WTC11 (cell line): Measurements from ENCODE around the gene TNNT2. TPM values are rescaled to one million over a fixed set of nuclear protein-coding genes. Genes with fewer than 3 reads are reported as not detected.

Experiments
- ATAC-seq: fragments of 200-7000 bp; cut with Tn5 transposase; 2 replicates; pipeline ENCODE4 v1.10.0; 2021; ENCODE audit warnings: mild to moderate bottlenecking, moderate library complexity
- CTCF ChIA-PET: fragments of 300-600 bp; sonication (Branson Sonifier 250); formaldehyde crosslinking; loops from one replicate; lab custom pipeline; 2021; ENCODE audit warnings: antibody characterized with exemption; lab: Charles Lee
- POLR2A ChIA-PET: fragments of 350-600 bp; sonication (Branson Sonifier 250); formaldehyde crosslinking; loops from one replicate; lab custom pipeline; 2021; ENCODE audit warnings: antibody characterized with exemption; lab: Charles Lee
- DNase-seq: peaks from one replicate; pipeline ENCODE4 v3.0.0; 2021; ENCODE audit warnings: low spot score
- H3K27ac Mint-ChIP-seq: 2 replicates; pipeline ENCODE4 v1.8.0; 2021; ENCODE audit warnings: mixed read lengths
- H3K27me3 Mint-ChIP-seq: 2 replicates; pipeline ENCODE4 v1.8.0; 2021; ENCODE audit warnings: low read depth, mild to moderate bottlenecking, moderate library complexity, mixed read lengths
- H3K36me3 Mint-ChIP-seq: 2 replicates; pipeline ENCODE4 v1.8.0; 2021; ENCODE audit warnings: mixed read lengths
- H3K4me1 Mint-ChIP-seq: 2 replicates; pipeline ENCODE4 v1.8.0; 2022; ENCODE audit warnings: mixed read lengths
- H3K4me3 Mint-ChIP-seq: 2 replicates; pipeline ENCODE4 v1.8.0; 2021; ENCODE audit warnings: mild to moderate bottlenecking, moderate library complexity, mixed read lengths
- H3K9me3 Mint-ChIP-seq: 2 replicates; pipeline ENCODE4 v1.8.0; 2021; ENCODE audit warnings: mixed read lengths
- ATF6 ChIP-seq: sonication (generic); formaldehyde crosslinking; IDR thresholded peaks from 2 replicates; pipeline ENCODE4 v1.8.1; 2023; ENCODE audit warnings: mild to moderate bottlenecking, missing genetic modification reagents
- E2F5 ChIP-seq: sonication (generic); formaldehyde crosslinking; IDR thresholded peaks from 2 replicates; pipeline ENCODE4 v1.8.1; 2022; ENCODE audit warnings: mild to moderate bottlenecking, moderate library complexity, missing genetic modification reagents
- FOXJ3 ChIP-seq: sonication (generic); formaldehyde crosslinking; IDR thresholded peaks from 2 replicates; pipeline ENCODE4 v1.9.0; 2021; ENCODE audit warnings: missing genetic modification reagents, mild to moderate bottlenecking, borderline replicate concordance
- FOXP4 ChIP-seq: sonication (generic); formaldehyde crosslinking; IDR thresholded peaks from 2 replicates; pipeline ENCODE4 v1.8.0; 2022; ENCODE audit warnings: mild to moderate bottlenecking, missing genetic modification reagents
- KAT7 ChIP-seq: sonication (generic); formaldehyde crosslinking; IDR thresholded peaks from 2 replicates; pipeline ENCODE4 v1.8.1; 2023; ENCODE audit warnings: missing genetic modification reagents, mild to moderate bottlenecking, borderline replicate concordance
- NR1H2 ChIP-seq: sonication (generic); formaldehyde crosslinking; IDR thresholded peaks from 2 replicates; pipeline ENCODE4 v1.9.0; 2021; ENCODE audit warnings: mild to moderate bottlenecking, moderate library complexity, missing genetic modification reagents
- PREB ChIP-seq: sonication (generic); formaldehyde crosslinking; IDR thresholded peaks from 2 replicates; pipeline ENCODE4 v1.8.1; 2022; ENCODE audit warnings: mild to moderate bottlenecking, missing genetic modification reagents, moderate library complexity, borderline replicate concordance
- RORB ChIP-seq: fragments of 250-450 bp; sonication (Bioruptor Pico); IDR thresholded peaks from 2 replicates; pipeline ENCODE4 v1.9.0; 2021; ENCODE audit warnings: mild to moderate bottlenecking
- SOX15 ChIP-seq: fragments of 250-450 bp; sonication (Bioruptor Pico); IDR thresholded peaks from 2 replicates; pipeline ENCODE4 v1.9.0; 2021; ENCODE audit warnings: mild to moderate bottlenecking
- STAT6 ChIP-seq: sonication (generic); formaldehyde crosslinking; conservative IDR thresholded peaks from 2 replicates; pipeline ENCODE4 v1.8.1; 2023; ENCODE audit warnings: mild to moderate bottlenecking, low read depth, missing genetic modification reagents, moderate library complexity
- TEAD1 ChIP-seq: sonication (generic); formaldehyde crosslinking; IDR thresholded peaks from 2 replicates; pipeline ENCODE4 v1.8.0; 2022; ENCODE audit warnings: mild to moderate bottlenecking, missing genetic modification reagents
- TP53 ChIP-seq: sonication (generic); formaldehyde crosslinking; IDR thresholded peaks from 2 replicates; pipeline ENCODE4 v1.8.1; 2023; ENCODE audit warnings: mild to moderate bottlenecking, missing genetic modification reagents
- USF2 ChIP-seq: sonication (generic); formaldehyde crosslinking; IDR thresholded peaks from 2 replicates; pipeline ENCODE4 v1.8.1; 2023; ENCODE audit warnings: mild to moderate bottlenecking, missing genetic modification reagents, moderate library complexity
- ZNF232 ChIP-seq: sonication (generic); formaldehyde crosslinking; IDR thresholded peaks from 2 replicates; pipeline ENCODE4 v1.8.0; 2022; ENCODE audit warnings: mild to moderate bottlenecking, missing genetic modification reagents
- ZNF416 ChIP-seq: fragments of 250-450 bp; sonication (Bioruptor Pico); IDR thresholded peaks from 2 replicates; pipeline ENCODE4 v1.9.0; 2021; ENCODE audit warnings: mild to moderate bottlenecking, inconsistent platforms
- total RNA-seq: library from RNA; stranded (reverse); gene quantifications from 3 replicates; pipeline ENCODE4 v1.2.3, GENCODE V29; 2021
- TF ChIP-seq, protein P1 (sequence below): fragments of 200-600 bp; IDR thresholded peaks from 2 replicates; pipeline ENCODE4 v1.8.0; 2022; ENCODE audit warnings: antibody characterized with exemption
- TF ChIP-seq, protein P2 (sequence below): sonication (generic); formaldehyde crosslinking; IDR thresholded peaks from 2 replicates; pipeline ENCODE4 v1.8.0; 2022; ENCODE audit warnings: mild to moderate bottlenecking, missing genetic modification reagents
- TF ChIP-seq, protein P3 (sequence below): fragments of 250-450 bp; sonication (Bioruptor Pico); IDR thresholded peaks from 2 replicates; pipeline ENCODE4 v1.9.0; 2021; ENCODE audit warnings: moderate library complexity, mild to moderate bottlenecking, inconsistent platforms, borderline replicate concordance
- TF ChIP-seq, protein P4 (sequence below): sonication (generic); formaldehyde crosslinking; IDR thresholded peaks from 2 replicates; pipeline ENCODE4 v1.8.1; 2023; ENCODE audit warnings: mild to moderate bottlenecking, missing genetic modification reagents, moderate library complexity

Gene TNNT2
- total RNA-seq, 1 experiment from 2014 or later = 6.1 TPM

- TF ChIP-seq RORB (CRISPR knock-in tag) (no peak), ZNF416 (CRISPR knock-in tag) (no peak), E2F5 (CRISPR knock-in tag) (no peak), STAT6 (CRISPR knock-in tag) (no peak), FOXJ3 (no peak), TEAD1 (CRISPR knock-in tag) (no peak), NR1H2 (no peak), KAT7 (no peak), ZNF232 (CRISPR knock-in tag) (no peak), ATF6 (CRISPR knock-in tag) (no peak), USF2 (CRISPR knock-in tag) (no peak), SOX15 (CRISPR knock-in tag) (no peak), PREB (CRISPR knock-in tag) (no peak), FOXP4 (CRISPR knock-in tag) (no peak), TP53 (CRISPR knock-in tag) (no peak)
- TF ChIP-seq, protein P1, sequence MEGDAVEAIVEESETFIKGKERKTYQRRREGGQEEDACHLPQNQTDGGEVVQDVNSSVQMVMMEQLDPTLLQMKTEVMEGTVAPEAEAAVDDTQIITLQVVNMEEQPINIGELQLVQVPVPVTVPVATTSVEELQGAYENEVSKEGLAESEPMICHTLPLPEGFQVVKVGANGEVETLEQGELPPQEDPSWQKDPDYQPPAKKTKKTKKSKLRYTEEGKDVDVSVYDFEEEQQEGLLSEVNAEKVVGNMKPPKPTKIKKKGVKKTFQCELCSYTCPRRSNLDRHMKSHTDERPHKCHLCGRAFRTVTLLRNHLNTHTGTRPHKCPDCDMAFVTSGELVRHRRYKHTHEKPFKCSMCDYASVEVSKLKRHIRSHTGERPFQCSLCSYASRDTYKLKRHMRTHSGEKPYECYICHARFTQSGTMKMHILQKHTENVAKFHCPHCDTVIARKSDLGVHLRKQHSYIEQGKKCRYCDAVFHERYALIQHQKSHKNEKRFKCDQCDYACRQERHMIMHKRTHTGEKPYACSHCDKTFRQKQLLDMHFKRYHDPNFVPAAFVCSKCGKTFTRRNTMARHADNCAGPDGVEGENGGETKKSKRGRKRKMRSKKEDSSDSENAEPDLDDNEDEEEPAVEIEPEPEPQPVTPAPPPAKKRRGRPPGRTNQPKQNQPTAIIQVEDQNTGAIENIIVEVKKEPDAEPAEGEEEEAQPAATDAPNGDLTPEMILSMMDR = no peak
- TF ChIP-seq, protein P2, sequence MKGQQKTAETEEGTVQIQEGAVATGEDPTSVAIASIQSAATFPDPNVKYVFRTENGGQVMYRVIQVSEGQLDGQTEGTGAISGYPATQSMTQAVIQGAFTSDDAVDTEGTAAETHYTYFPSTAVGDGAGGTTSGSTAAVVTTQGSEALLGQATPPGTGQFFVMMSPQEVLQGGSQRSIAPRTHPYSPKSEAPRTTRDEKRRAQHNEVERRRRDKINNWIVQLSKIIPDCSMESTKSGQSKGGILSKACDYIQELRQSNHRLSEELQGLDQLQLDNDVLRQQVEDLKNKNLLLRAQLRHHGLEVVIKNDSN (CRISPR knock-in tag) = no peak
- TF ChIP-seq, protein P3, sequence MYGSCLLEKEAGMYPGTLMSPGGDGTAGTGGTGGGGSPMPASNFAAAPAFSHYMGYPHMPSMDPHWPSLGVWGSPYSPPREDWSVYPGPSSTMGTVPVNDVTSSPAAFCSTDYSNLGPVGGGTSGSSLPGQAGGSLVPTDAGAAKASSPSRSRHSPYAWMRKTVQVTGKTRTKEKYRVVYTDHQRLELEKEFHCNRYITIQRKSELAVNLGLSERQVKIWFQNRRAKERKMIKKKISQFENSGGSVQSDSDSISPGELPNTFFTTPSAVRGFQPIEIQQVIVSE (CRISPR knock-in tag) = no peak
- TF ChIP-seq, protein P4, sequence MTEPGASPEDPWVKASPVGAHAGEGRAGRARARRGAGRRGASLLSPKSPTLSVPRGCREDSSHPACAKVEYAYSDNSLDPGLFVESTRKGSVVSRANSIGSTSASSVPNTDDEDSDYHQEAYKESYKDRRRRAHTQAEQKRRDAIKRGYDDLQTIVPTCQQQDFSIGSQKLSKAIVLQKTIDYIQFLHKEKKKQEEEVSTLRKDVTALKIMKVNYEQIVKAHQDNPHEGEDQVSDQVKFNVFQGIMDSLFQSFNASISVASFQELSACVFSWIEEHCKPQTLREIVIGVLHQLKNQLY (CRISPR knock-in tag) = no peak
- Mint-ChIP-seq H3K4me3 (no peak overlapping the region), H3K9me3 (no peaks in the 10 kb centered on the region), H3K4me1 (peaks cover 19% of the 10 kb centered on the region), H3K27me3 (no peaks in the 10 kb centered on the region; the same call in 1 of the 2 replicates), H3K36me3 (no peaks in the 10 kb centered on the region), H3K27ac (peak overlapping the region; percentile 67; the same call in 1 of the 2 replicates)
- ChIA-PET CTCF (interaction anchor here (0.6 to 1.6 kb wide), 6 partner anchors 8 to 99 kb away, joined by 3 to 9 read pairs (median 4); no protein-coding TSS in a partner anchor), POLR2A (no interaction called here)
- DNase-seq (peak; percentile 12), ATAC-seq (peak; percentile 54)
Observed at GRCh38 chr1:201353186-201353940, 24.1 kb downstream of the TNNT2 start.
